Measurements from ENCODE around the gene ANKRD11. TPM values are rescaled to one million over a fixed set of nuclear protein-coding genes. Genes with fewer than 3 reads are reported as not detected.

Gene ANKRD11
- total and polyA plus RNA-seq, 2 donors (not counting 3 experiments of a cell fraction or from before 2014, with no cell fraction given): 55.8 to 191 TPM

DNA sequence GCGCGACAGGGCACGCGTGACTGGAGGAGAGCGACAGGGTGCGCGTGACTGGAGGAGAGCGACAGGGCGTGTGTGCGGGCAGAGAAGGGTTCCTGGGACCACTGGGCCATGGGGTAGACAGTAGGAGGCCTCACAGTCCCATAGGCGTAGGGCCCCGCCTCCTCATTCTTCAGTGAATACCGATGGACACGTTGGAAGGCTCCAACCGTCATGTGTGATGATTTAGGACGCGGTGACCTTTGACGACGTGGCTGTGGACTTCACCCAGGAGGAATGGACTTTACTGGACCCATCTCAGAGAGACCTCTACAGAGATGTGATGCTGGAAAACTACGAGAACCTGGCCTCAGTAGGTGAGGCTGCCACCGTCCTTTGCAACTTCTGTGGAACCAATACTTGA lies 267.4 kb downstream of the ANKRD11 start:
- CTCF ChIA-PET: no interaction called here
- no TSS peak for BruUV-seq (replicated peaks)
- FAIRE-seq: no peak
- dilution Hi-C loops (cut with MboI; ENCODE audit: extremely low pct_ligation_motif_present, low sequenced_read_pairs) (no loop called here), intact Hi-C loops (cut with micrococcal nuclease) (no loop called here)
- Histone ChIP-seq H3K27me3 (ENCODE audit: control insufficient read depth in 2 of 2, insufficient read depth in 2 of 2, low read length in 2 of 2) (no peaks in the 10 kb centered on the region), H2AFZ (ENCODE audit: low read depth, low read length) (no peak overlapping the region), H3K9me3 (replicated peaks; ENCODE audit: control insufficient read depth, insufficient read depth, low read length) (peaks cover 13% of the 10 kb centered on the region), H3K79me2 (ENCODE audit: control insufficient read depth, insufficient read depth, low read length) (peaks cover 6% of the 10 kb centered on the region), H3K36me3 (ENCODE audit: control insufficient read depth in 2 of 2, extremely low read depth in 1 of 2, insufficient read depth in 2 of 2, low read length in 2 of 2) (peaks cover 21 to 46% of the 10 kb centered on the region in 2 experiments), H3K4me3 (replicated peaks in 1 of 3; ENCODE audit: insufficient read depth in 1 of 3, low read depth in 1 of 3, low read length in 3 of 3) (no peak overlapping the region), H3K4me1 (ENCODE audit: control insufficient read depth, extremely low read depth, insufficient read depth, low read length) (peaks cover 4% of the 10 kb centered on the region), H3K9ac (replicated peaks; ENCODE audit: extremely low read depth, insufficient read depth, low read length) (no peak overlapping the region), H3K9me1 (replicated peaks; ENCODE audit: control insufficient read depth, extremely low read depth, insufficient read depth, low read length) (no peaks in the 10 kb centered on the region), H3K27ac (ENCODE audit: insufficient read depth, low read depth, low read length) (no peak overlapping the region), H4K20me1 (replicated peaks; ENCODE audit: control insufficient read depth, extremely low read depth, insufficient read depth, low read length) (no peaks in the 10 kb centered on the region), H3K4me2 (ENCODE audit: insufficient read depth, low read length) (no peak overlapping the region)
- no peak for TF ChIP-seq MYC (IDR thresholded peaks at IDR 0.05; ENCODE audit: low read depth, low read length)
- TF ChIP-seq POLR2AphosphoS5 (IDR thresholded peaks at IDR 0.05; ENCODE audit: insufficient read depth, low read depth, low read length): no peak
- no peak for TF ChIP-seq FOS (IDR thresholded peaks at IDR 0.05; ENCODE audit: borderline replicate concordance, insufficient read depth, low read length)
- TF ChIP-seq, protein P1, sequence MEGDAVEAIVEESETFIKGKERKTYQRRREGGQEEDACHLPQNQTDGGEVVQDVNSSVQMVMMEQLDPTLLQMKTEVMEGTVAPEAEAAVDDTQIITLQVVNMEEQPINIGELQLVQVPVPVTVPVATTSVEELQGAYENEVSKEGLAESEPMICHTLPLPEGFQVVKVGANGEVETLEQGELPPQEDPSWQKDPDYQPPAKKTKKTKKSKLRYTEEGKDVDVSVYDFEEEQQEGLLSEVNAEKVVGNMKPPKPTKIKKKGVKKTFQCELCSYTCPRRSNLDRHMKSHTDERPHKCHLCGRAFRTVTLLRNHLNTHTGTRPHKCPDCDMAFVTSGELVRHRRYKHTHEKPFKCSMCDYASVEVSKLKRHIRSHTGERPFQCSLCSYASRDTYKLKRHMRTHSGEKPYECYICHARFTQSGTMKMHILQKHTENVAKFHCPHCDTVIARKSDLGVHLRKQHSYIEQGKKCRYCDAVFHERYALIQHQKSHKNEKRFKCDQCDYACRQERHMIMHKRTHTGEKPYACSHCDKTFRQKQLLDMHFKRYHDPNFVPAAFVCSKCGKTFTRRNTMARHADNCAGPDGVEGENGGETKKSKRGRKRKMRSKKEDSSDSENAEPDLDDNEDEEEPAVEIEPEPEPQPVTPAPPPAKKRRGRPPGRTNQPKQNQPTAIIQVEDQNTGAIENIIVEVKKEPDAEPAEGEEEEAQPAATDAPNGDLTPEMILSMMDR (IDR thresholded peaks at IDR 0.05; ENCODE audit: extremely low read depth in 1 of 2, insufficient read depth in 1 of 2, low read depth in 1 of 2, low read length in 2 of 2): no peak
- TF ChIP-seq GATA2 (IDR thresholded peaks at IDR 0.05; ENCODE audit: insufficient read depth, insufficient read length, low read depth, low read length): no peak
- no peak for TF ChIP-seq EZH2 (IDR thresholded peaks at IDR 0.05; ENCODE audit: borderline replicate concordance, low read depth, low read length, severe bottlenecking)
- TF ChIP-seq POLR2A (IDR thresholded peaks at IDR 0.05; ENCODE audit: low read depth, low read length): no peak
- TF ChIP-seq, protein P2, sequence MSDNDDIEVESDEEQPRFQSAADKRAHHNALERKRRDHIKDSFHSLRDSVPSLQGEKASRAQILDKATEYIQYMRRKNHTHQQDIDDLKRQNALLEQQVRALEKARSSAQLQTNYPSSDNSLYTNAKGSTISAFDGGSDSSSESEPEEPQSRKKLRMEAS (IDR thresholded peaks at IDR 0.05; ENCODE audit: insufficient read depth, insufficient read length): no peak
- DNase-seq (ENCODE audit: low read depth, low spot score): no peak
- POLR2A ChIA-PET: no interaction called here
